SK-N-SH (cell line): ENCODE results near the gene TMEM89. TPM values are rescaled to one million over a fixed set of nuclear protein-coding genes. Genes with fewer than 3 reads are reported as not detected.
A peak's percentile ranks its signal among the peaks of the same experiment; 100 is the strongest.

Experiments used
- CTCF ChIA-PET: fragments of 300-600, 350-600 bp; formaldehyde crosslinking; extraction: SDS; loops from one replicate; lab custom pipeline; 2021; lab: Yijun Ruan, JAX
- POLR2A ChIA-PET: fragments of 350-600 bp; sonication (Branson Sonifier 250); formaldehyde crosslinking; extraction: SDS; loops from one replicate; lab custom pipeline; 2020; ENCODE audit warnings: antibody characterized with exemption, inconsistent platforms; lab: Yijun Ruan, JAX
- DNase-seq: peaks from one replicate; pipeline ENCODE4 v3.0.0; 2012
- H2AFZ ChIP-seq: fragments of 200-600 bp; sonication (generic); 2 replicates; pipeline ENCODE4 v1.8.1; 2016; ENCODE audit warnings: antibody characterized with exemption, mild to moderate bottlenecking, low read depth
- H3F3A ChIP-seq: fragments of 200-600 bp; sonication (generic); replicated peaks from 2 replicates; pipeline ENCODE3; 2016; ENCODE audit warnings: antibody characterized with exemption, mild to moderate bottlenecking; ENCODE audit not compliant: insufficient read depth
- H3K27ac ChIP-seq, 2 experiments: fragments of 200-500 bp in 1 of 2; fragments of 200-600 bp in 1 of 2; sonication (Bioruptor generic) in 1 of 2; sonication (generic), shearing (Covaris generic) in 1 of 2; 2 replicates each; pipeline versions ENCODE4 v1.5.1 to v1.6.1; 2014 to 2016; ENCODE audit warnings: low read depth in 2 of 2, inconsistent platforms in 1 of 2, low read length in 1 of 2, mild to moderate bottlenecking in 1 of 2, mixed read lengths in 1 of 2
- H3K27me3 ChIP-seq: fragments of 200-600 bp; sonication (generic), shearing (Covaris generic); 2 replicates; pipeline ENCODE4 v1.6.1; 2016; ENCODE audit warnings: mixed run types; ENCODE audit not compliant: insufficient read depth
- H3K36me3 ChIP-seq, 2 experiments: fragments of 200-500 bp in 1 of 2; fragments of 200-600 bp in 1 of 2; sonication (Bioruptor generic) in 1 of 2; sonication (generic) in 1 of 2; replicated peaks in 1 of 2; 2 replicates each; pipeline versions ENCODE3 to v1.5.1; 2014 to 2016; ENCODE audit warnings: low read length in 1 of 2, mild to moderate bottlenecking in 1 of 2; ENCODE audit not compliant: insufficient read depth in 2 of 2, control insufficient read depth in 1 of 2
- H3K4me1 ChIP-seq, 2 experiments: fragments of 200-500 bp in 1 of 2; fragments of 200-600 bp in 1 of 2; sonication (Bioruptor generic) in 1 of 2; sonication (generic), shearing (Covaris generic) in 1 of 2; 2 replicates each; pipeline versions ENCODE4 v1.5.1 to v1.6.1; 2014 to 2016; ENCODE audit warnings: low read depth in 1 of 2, low read length in 1 of 2, mixed run types in 1 of 2; ENCODE audit not compliant: insufficient read depth in 2 of 2, control insufficient read depth in 1 of 2
- H3K4me2 ChIP-seq: fragments of 200-600 bp; sonication (generic), shearing (Covaris generic); 2 replicates; pipeline ENCODE4 v1.6.1; 2017; ENCODE audit warnings: mixed run types
- H3K4me3 ChIP-seq, 2 experiments: fragments of 200-500 bp in 1 of 2; fragments of 200-600 bp in 1 of 2; sonication (Bioruptor generic) in 1 of 2; sonication (generic), shearing (Covaris generic) in 1 of 2; 2 replicates each; pipeline versions ENCODE4 v1.5.1 to v1.8.1; 2014 to 2016; ENCODE audit warnings: low read depth in 2 of 2, inconsistent platforms in 1 of 2, low read length in 1 of 2, mild to moderate bottlenecking in 1 of 2, mixed read lengths in 1 of 2, moderate library complexity in 1 of 2
- H3K79me2 ChIP-seq: fragments of 200-600 bp; sonication (generic); 2 replicates; pipeline ENCODE4 v1.8.1; 2017; ENCODE audit warnings: mild to moderate bottlenecking; ENCODE audit not compliant: insufficient read depth
- H3K9ac ChIP-seq: fragments of 200-600 bp; sonication (generic); 2 replicates; pipeline ENCODE4 v1.6.1; 2017; ENCODE audit warnings: mixed run types
- H3K9me2 ChIP-seq: fragments of 200-600 bp; sonication (generic); 2 replicates; pipeline ENCODE4 v1.6.1; 2017; ENCODE audit warnings: mixed run types
- H3K9me3 ChIP-seq: fragments of 200-600 bp; sonication (generic); 2 replicates; pipeline ENCODE4 v1.6.1; 2017; ENCODE audit warnings: mixed run types, mild to moderate bottlenecking, moderate library complexity
- H4K20me1 ChIP-seq: fragments of 200-600 bp; sonication (generic); 2 replicates; pipeline ENCODE4 v1.6.1; 2017; ENCODE audit warnings: mild to moderate bottlenecking, mixed run types; ENCODE audit not compliant: insufficient read depth
- ELF1 ChIP-seq: IDR thresholded peaks from 2 replicates; pipeline ENCODE4 v1.4.0; 2012
- FOSL2 ChIP-seq: IDR thresholded peaks from 2 replicates; pipeline ENCODE4 v1.4.0; 2012; ENCODE audit warnings: low read depth, mild to moderate bottlenecking, moderate library complexity, borderline replicate concordance
- FOXJ3 ChIP-seq: sonication (generic); formaldehyde crosslinking; IDR thresholded peaks from 2 replicates; pipeline ENCODE4 v1.5.1; 2020; ENCODE audit warnings: mild to moderate bottlenecking, missing genetic modification reagents
- GABPA ChIP-seq: IDR thresholded peaks from 2 replicates; pipeline ENCODE4 v1.4.0; 2012; ENCODE audit warnings: low read depth, mild to moderate bottlenecking
- MXI1 ChIP-seq: IDR thresholded peaks from 2 replicates; pipeline ENCODE4 v1.6.1; 2012; ENCODE audit warnings: mild to moderate bottlenecking, low read depth, low read length, improper control_type of control experiment
- NRF1 ChIP-seq: IDR thresholded peaks from 2 replicates; pipeline ENCODE4 v1.6.1; 2012; ENCODE audit warnings: low read depth, mild to moderate bottlenecking, low read length
- POLR2AphosphoS5 ChIP-seq: IDR thresholded peaks from 2 replicates; pipeline ENCODE4 v1.6.1; 2012; ENCODE audit warnings: low read depth, low read length
- RAD21 ChIP-seq: IDR thresholded peaks from 2 replicates; pipeline ENCODE4 v1.6.1; 2012; ENCODE audit warnings: mild to moderate bottlenecking, low read length
- RCOR1 ChIP-seq: fragments of 150-350 bp; IDR thresholded peaks from 2 replicates; pipeline ENCODE4 v1.6.1; 2017; ENCODE audit warnings: antibody characterized with exemption, low read length
- RXRA ChIP-seq: IDR thresholded peaks from 2 replicates; pipeline ENCODE4 v1.4.0; 2012; ENCODE audit warnings: low read depth, mild to moderate bottlenecking, borderline replicate concordance
- SIN3A ChIP-seq: IDR thresholded peaks from 2 replicates; pipeline ENCODE4 v1.6.1; 2012; ENCODE audit warnings: low read depth, mild to moderate bottlenecking, low read length, moderate library complexity, borderline replicate concordance
- SMC3 ChIP-seq: IDR thresholded peaks from 2 replicates; pipeline ENCODE4 v1.6.1; 2012; ENCODE audit warnings: low read depth, low read length, improper control_type of control experiment
- TAF1 ChIP-seq: IDR thresholded peaks from 2 replicates; pipeline ENCODE4 v1.6.1; 2012; ENCODE audit warnings: low read depth, mild to moderate bottlenecking, low read length, moderate library complexity, borderline replicate concordance
- YY1 ChIP-seq: IDR thresholded peaks from 2 replicates; pipeline ENCODE4 v1.4.0; 2012; ENCODE audit warnings: low read depth, mild to moderate bottlenecking
- WGBS: methylation state at CpG from one replicate; pipeline ENCODE4 v1.1.6; 2017; ENCODE audit warnings: low lambda C conversion rate; 5-methylcytosine and 5-hydroxymethylcytosine counted together
- polyA plus RNA-seq, 3 experiments: library from polyadenylated mRNA; depleted of rRNA; stranded (reverse); fragments of >200 nt; gene quantifications; 2 replicates each; pipeline ENCODE4 v1.2.3, GENCODE V29; 2012
- TF ChIP-seq, protein P1 (sequence below): fragments of 200-600 bp; sonication (generic); IDR thresholded peaks from 2 replicates; pipeline ENCODE4 v1.6.1; 2017; ENCODE audit warnings: antibody characterized with exemption, mild to moderate bottlenecking, moderate library complexity
- TF ChIP-seq, protein P2 (sequence below): IDR thresholded peaks from 2 replicates; pipeline ENCODE4 v1.4.0; 2012; ENCODE audit warnings: low read depth

TMEM89 gene
- polyA plus RNA-seq, 1 of the 3 experiments (the other 2 are of a cell fraction), result not detected

DNA sequence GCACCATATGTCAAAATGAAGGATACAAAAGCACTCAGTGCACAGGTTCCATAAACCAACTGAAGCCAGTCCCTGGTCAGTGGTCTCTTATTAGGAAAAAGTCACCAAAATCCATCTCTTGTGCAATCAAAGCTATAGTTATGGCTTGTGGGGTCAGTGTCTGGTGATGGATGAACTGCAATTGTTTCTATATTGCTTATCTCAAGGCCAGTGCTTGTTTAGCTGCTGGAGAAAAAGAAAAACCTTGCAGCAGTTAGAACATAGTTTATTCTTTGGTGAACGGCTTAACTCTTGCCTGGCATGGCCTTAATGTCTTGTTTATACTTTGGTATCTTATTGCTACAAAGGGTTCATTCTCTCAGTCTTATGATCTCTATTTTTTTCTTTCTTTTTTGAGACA lies 9.3 kb downstream of the TMEM89 start:
- peaks cover 5 to 7% of the 10 kb centered on the region in 2 experiments; a peak in 3 of 4 replicates for H3K4me1 ChIP-seq
- POLR2A ChIA-PET, result no interaction called here
- H3F3A ChIP-seq, result no peaks in the 10 kb centered on the region
- H3K4me3 ChIP-seq, result no peak overlapping the region
- peaks cover 0 to 13% of the 10 kb centered on the region in 2 experiments for H3K36me3 ChIP-seq
- H3K9me2 ChIP-seq, result no peaks in the 10 kb centered on the region
- 0 out of 2 replicates have a peak, but pooled peaks cover 3% of the 10 kb centered on the region for H3K9me3 ChIP-seq
- no peak overlapping the region for H3K27ac ChIP-seq
- H3K79me2 ChIP-seq, result peaks cover 21% of the 10 kb centered on the region
- H4K20me1 ChIP-seq, result no peaks in the 10 kb centered on the region
- DNase-seq, result no peak
- no peak overlapping the region for H3K9ac ChIP-seq
- CTCF ChIA-PET, result interaction anchor here (0.8 to 4.6 kb wide), 4 partner anchors 10 to 143 kb away, joined by 3 to 40 read pairs (median 3); partner anchors contain the start of gene SLC26A6
- H3K27me3 ChIP-seq, result no peaks in the 10 kb centered on the region
- no peak overlapping the region for H3K4me2 ChIP-seq
- WGBS, result 79% methylated on average over 1 of the region's 1 CpG
- no peak for TF ChIP-seq FOXJ3
- TF ChIP-seq MXI1, result no peak
- TF ChIP-seq GABPA, result no peak
- no peak for TF ChIP-seq ELF1
- TF ChIP-seq, all 33 proteins: peak for 0
- no peak overlapping the region for H2AFZ ChIP-seq

DNA sequence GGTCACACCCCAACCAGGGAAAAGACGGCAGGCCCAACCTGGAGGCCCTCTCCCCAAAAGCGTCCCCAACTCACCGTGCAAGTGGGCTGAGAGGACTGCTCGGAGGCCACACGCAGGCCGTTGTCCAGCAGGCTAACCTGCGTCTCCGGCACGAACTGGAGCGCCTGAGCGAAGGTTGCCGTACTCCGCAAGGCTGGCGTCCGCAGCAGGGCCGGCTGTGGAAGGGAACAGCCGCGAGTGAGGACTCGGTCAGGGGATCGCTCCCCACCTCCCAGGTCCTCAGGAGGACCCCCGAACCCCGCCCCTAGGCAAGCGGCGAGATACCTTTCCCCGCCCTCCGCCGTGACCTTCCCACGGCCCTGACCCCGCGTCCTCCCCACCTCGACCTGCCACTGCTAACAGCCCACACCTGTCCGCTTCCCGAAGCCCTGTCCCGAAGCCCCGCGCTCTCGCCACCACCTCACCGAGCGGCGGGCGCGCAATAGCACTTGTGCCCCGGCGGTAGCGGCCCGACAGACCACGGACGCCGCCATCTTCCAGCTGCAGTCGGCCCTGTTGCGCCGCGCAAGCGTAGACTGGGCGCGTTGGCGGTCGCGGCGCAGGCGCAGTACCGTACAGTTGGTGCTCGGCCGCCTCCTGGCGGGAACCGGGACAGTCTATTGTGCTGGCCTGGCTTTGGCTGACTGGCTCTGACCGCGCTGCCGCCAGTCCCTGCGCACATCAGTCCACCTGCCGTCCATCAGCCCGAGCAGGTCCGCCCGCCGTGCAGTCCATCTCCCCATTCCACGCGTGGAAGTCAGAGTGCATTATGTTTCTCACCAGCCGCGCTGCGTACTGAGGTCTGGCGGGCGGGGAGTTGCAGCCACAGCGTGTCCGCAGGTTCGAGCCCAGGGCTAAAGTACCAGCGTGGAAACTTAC lies 12.2 kb downstream of the TMEM89 start, which contains the start of gene UQCRC1:
TSS of gene UQCRC1 (minus strand) at position 559 of the 918 bp plus-strand sequence. CDS start at position 533, 26 bp downstream.
- ChIA-PET POLR2A (interaction anchor here (0.6 to 1.0 kb wide), 3 partner anchors 20 to 54 kb away, joined by 3 to 4 read pairs (median 3); partner anchors contain the start of gene SLC26A6), CTCF (interaction anchor here (1.0 to 4.6 kb wide), 7 partner anchors 11 to 151 kb away, joined by 3 to 40 read pairs (median 4); partner anchors contain the start of gene SLC26A6)
- Histone ChIP-seq H2AFZ (peak within 1 kb of the TSS; percentile 88; the same call in 1 of the 2 replicates), H3K4me1 (peaks cover 5 to 7% of the 10 kb centered on the region in 2 experiments; a peak in 3 of 4 replicates), H3K9me3 (no peaks in the 10 kb centered on the region), H3K27ac (peak within 1 kb of the TSS; percentile 51 to 78; a peak in 2 of 4 replicates), H3K9ac (peak within 1 kb of the TSS; percentile 87), H3K79me2 (peaks cover 47% of the 10 kb centered on the region)
- WGBS, result 9% methylated on average over 35 of the region's 86 CpGs
- TF ChIP-seq RCOR1 (peak; percentile 65), FOSL2 (no peak), SMC3 (peak; percentile 66), MXI1 (peak; percentile 46; the same call in 1 of the 2 replicates), YY1 (peak; percentile 95), SIN3A (no peak), POLR2AphosphoS5 (peak; percentile 84), RAD21 (peak; percentile 57), RXRA (no peak), TAF1 (peak; percentile 86), NRF1 (peak; percentile 91)
- TF ChIP-seq, protein P1, sequence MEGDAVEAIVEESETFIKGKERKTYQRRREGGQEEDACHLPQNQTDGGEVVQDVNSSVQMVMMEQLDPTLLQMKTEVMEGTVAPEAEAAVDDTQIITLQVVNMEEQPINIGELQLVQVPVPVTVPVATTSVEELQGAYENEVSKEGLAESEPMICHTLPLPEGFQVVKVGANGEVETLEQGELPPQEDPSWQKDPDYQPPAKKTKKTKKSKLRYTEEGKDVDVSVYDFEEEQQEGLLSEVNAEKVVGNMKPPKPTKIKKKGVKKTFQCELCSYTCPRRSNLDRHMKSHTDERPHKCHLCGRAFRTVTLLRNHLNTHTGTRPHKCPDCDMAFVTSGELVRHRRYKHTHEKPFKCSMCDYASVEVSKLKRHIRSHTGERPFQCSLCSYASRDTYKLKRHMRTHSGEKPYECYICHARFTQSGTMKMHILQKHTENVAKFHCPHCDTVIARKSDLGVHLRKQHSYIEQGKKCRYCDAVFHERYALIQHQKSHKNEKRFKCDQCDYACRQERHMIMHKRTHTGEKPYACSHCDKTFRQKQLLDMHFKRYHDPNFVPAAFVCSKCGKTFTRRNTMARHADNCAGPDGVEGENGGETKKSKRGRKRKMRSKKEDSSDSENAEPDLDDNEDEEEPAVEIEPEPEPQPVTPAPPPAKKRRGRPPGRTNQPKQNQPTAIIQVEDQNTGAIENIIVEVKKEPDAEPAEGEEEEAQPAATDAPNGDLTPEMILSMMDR, result peak; percentile 64
- TF ChIP-seq, protein P2, sequence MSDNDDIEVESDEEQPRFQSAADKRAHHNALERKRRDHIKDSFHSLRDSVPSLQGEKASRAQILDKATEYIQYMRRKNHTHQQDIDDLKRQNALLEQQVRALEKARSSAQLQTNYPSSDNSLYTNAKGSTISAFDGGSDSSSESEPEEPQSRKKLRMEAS, result peak; percentile 64; the same call in 1 of the 2 replicates
- TF ChIP-seq, all 33 proteins: peak for 10
- Histone ChIP-seq H3K27me3 (no peaks in the 10 kb centered on the region), H4K20me1 (no peaks in the 10 kb centered on the region), H3F3A (peaks cover 5% of the 10 kb centered on the region), H3K36me3 (peaks cover 19 to 36% of the 10 kb centered on the region in 2 experiments), H3K4me2 (peak within 1 kb of the TSS; percentile 98), H3K9me2 (no peaks in the 10 kb centered on the region), H3K4me3 (peak within 1 kb of the TSS; percentile 77 to 96)
- DNase-seq, result peak; percentile 98
